IPS-NIHi7 (cell line): ENCODE measurements around the gene FMO5.
"Not testable (repeated sequence)": the region's sequence is repeated elsewhere in the genome, so short reads cannot be mapped to it uniquely, and the experiment has no call there.

ENCODE experiments used
- DNase-seq: peaks from one replicate; pipeline ENCODE4 v3.0.0; 2012; ENCODE audit warnings: mixed read lengths; ENCODE audit errors: extremely low spot score

FMO5 gene

DNA sequence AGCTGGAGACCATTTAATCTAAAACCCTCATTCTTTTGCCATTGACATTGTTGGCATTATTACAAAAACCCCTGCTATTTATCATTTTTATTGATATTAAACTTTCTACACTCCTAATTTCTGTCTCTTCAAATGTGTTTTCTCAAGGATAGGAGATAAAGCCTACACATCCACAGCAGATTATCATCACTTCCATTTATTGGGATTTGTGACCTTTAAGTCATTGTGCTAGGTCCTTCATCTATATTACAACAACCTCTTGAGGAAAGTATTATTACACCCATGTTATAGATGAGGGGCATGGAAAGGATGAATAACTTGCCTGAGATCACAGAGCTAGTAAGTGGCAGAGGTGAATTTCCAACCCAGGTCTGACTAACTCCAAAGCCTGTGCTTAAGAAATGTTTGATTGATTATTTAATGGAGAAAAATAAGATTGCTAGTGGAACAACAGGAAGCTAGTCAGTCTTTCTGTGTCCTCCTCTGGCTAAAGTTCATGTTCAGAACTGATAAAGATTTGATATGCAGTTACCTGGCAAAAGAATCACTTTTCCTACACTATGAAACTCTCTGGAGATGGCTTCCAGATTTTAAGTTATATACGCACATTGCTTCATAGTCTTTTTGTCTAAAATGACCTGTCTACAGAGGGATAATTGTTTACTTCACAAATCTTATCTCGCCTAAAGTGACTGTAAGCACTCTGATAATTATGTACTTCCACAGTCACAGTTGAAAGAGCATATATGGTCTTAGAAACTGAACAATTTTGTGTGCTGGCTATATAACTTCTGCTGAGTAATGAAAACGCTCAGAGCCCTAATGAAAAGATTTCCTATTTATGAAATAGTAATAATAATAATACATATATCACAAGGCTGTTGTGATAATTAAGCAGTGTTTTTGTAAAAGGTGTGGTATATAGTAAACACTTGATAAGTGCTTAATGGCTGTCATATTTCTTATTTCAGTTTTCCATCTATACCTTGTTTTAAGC is 15.0 kb downstream of the FMO5 start:
- DNase-seq: no peak

- no peak for DNase-seq
These were observed 16.5 kb downstream of the FMO5 start for GRCh38 chr1:147208619-147209018.

- DNase-seq: no peak
These were observed 17.9 kb downstream of the FMO5 start for GRCh38 chr1:147207192-147207591.

GRCh38 chr1:147204080-147204479 is 21.1 kb downstream of the FMO5 start:
- DNase-seq: no peak

GRCh38 chr1:147202576-147202975 is 22.6 kb downstream of the FMO5 start:
- no peak for DNase-seq

DNA sequence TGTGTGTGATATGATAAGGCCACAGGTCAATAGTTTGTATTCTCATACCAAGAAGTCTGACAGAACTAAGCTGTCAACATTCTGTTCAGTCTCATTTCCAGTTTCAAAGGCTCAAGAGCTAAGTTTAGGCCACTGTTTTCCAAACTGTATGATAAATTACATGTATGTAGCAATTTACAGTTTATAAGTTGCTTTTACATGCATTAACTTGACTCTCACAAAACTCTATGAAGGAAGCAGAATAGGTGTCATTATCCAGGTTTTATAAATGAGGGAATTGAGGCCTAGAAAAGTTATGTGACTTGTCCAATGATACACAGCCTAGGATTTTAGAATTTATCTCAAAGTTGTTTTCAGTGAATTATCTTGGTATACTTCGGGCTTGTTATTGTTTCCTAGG is 23.4 kb downstream of the FMO5 start:
- no peak for DNase-seq

GRCh38 chr1:147201276-147201675 is 23.9 kb downstream of the FMO5 start:
- DNase-seq: no peak

GRCh38 chr1:147197324-147197723 is 27.8 kb downstream of the FMO5 start:
- DNase-seq: not testable (repeated sequence)

DNA sequence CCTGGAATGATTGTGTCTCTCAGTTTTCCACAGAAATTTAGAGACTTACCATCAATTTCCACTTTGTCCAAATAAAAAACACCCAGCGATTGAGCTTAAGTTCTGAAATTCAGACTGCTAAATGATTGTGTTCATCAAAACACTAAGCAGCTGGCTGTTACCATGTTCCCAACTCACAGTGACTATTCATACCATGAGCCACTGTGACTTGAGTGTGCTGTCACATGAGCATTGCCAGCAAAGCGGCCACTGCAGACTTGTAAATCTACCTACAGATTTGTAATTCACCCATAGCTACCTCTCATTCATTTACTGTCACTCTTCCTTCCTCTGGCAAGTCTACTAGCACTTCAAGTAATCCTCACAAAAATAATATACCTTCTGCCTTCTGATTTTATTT is 35.6 kb downstream of the FMO5 start:
- DNase-seq: no peak

DNA sequence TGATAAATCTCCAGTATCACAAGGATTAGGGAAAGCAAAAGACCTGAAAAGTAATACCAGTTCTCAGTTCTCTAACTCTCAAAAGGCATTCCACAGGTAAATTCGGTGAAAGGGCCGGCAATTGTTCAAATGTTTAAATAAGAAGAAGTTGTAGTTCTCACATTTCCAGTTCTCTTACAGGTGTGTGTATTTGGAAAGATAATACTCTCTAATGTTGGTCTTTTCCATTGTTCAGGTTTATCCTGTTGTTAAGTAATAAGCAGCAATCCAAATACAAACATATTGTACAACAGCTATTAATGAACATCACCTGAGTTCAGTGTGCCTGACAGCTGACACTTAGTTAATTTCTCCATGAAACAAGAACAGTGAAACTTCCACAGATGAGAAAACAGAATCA is 39.7 kb downstream of the FMO5 start:
- no peak for DNase-seq

GRCh38 chr1:147177611-147178380 is 47.3 kb downstream of the FMO5 start:
- DNase-seq: no peak

- DNase-seq: peak; percentile 95
These were observed 52.7 kb downstream of the FMO5 start, which contains the start of gene PRKAB2 for GRCh38 chr1:147172168-147173016. PRKAB2 (minus strand) TSS chr1:147172470; CDS start chr1:147172144, 326 bp downstream.

DNA sequence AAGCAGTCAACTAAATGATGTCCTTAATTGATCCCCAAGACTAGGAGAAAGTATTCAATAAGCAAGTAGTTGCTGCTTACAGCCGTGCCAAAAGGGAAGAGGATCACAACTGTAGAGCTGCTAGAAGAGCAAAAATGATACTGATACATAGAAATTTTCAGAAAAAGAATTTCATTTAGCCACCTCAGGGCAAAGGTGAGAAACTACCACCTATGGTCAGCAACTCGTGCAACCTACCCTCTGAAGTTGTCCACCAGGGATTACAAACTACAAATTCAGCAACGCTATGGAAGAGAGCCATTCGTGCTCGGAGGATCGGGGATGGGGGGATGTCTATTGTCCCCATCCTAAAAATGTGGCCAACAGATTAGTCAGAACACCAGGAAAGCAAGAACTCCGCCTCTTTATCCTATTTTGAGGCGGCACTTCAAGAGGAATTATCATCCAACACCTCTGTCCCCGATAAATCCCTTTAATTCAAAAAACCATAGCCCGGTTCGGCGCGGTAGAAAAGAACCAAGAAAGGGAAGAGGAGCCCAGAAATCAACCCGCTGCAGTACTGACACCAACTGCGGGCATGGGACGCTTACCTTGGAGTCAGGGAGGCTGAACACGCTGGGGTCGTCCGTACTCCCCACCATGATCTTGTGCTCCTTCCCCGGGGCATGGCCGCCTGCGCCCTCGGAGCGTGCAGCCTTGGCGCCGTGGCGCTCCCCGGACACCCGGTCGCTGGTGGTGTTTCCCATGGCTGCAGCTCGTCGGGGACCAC is 53.6 kb downstream of the FMO5 start:
- peak; percentile 15 for DNase-seq

GRCh38 chr1:147169840-147170674 is 55.1 kb downstream of the FMO5 start:
- DNase-seq: no peak

GRCh38 chr1:147169171-147169570 is 56.0 kb downstream of the FMO5 start:
- DNase-seq: no peak

GRCh38 chr1:147168626-147169058 is 56.5 kb downstream of the FMO5 start:
- DNase-seq: no peak

- no peak for DNase-seq
These were observed 57.8 kb downstream of the FMO5 start for GRCh38 chr1:147167365-147167764.

- no peak for DNase-seq
These were observed 62.1 kb downstream of the FMO5 start for GRCh38 chr1:147163019-147163418.

DNA sequence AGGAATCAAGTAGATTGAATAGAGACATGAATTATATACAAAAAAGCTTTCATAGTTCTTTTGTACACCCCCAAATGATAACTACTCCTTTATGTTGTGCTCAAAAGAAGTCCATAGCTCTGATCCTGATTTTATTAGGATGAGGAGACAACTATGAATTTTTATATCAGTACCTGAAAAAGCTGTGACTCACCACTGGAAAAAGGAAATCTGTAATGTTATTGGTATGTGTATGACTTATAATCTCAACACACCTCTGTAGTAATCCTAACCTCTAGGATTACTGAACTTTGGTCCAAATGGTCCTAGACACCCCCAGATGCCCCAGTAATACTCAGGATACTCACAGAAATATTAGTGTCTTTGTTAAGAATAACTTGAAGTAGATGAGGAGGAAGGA is 63.0 kb downstream of the FMO5 start:
- no peak for DNase-seq

DNA sequence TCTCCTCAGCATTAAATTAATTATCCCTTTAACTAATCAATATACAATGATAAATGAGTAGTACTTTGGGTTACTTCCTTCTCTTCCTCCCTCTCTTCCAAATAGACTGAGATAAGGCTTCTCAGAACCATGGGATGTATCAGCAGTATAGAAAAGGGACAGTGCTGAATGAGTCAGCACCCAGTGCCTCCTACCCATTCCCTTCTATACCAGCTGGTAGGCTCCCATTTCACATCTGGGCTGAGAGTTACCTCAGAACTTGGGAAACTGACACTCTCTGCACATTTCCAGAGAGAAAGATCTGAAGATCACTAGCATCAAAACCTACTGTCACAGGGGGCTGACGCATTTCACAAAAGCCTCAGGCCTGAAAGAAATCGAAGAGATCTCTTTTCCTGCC is 68.0 kb downstream of the FMO5 start:
- DNase-seq: not testable (repeated sequence)
